ENCODE measurements around the gene BANP. TPM values are rescaled to one million over a fixed set of nuclear protein-coding genes. Genes with fewer than 3 reads are reported as not detected.

The BANP gene
- total and polyA plus RNA-seq, 2 donors from 2014 or later = 12.4 to 26.3 TPM

DNA sequence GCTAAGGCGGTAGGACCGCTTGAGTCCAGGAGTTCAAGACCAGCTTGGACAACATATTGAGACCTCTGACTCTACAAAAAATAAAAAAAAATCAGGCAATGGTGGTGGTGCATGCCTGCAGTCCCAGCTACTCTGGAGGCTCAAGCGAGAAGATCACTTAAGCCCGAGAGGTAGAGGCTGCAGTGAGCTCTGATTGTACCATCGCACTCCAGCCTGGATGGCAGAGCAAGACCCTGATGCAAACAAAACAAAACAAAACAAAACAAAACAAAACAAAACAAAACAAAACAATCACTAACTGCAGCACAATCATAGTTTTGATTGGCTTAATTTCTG, 2.5 kb upstream of the BANP start:
- no peaks in the 10 kb centered on the region for H3K36me3 ChIP-seq (ENCODE audit: control insufficient read depth in 2 of 3, insufficient read depth in 3 of 3, low read length in 3 of 3)
- H3K27me3 ChIP-seq (ENCODE audit: control insufficient read depth, insufficient read depth, low read length) = no peaks in the 10 kb centered on the region
- no peak for FAIRE-seq
- TF ChIP-seq, protein P1, sequence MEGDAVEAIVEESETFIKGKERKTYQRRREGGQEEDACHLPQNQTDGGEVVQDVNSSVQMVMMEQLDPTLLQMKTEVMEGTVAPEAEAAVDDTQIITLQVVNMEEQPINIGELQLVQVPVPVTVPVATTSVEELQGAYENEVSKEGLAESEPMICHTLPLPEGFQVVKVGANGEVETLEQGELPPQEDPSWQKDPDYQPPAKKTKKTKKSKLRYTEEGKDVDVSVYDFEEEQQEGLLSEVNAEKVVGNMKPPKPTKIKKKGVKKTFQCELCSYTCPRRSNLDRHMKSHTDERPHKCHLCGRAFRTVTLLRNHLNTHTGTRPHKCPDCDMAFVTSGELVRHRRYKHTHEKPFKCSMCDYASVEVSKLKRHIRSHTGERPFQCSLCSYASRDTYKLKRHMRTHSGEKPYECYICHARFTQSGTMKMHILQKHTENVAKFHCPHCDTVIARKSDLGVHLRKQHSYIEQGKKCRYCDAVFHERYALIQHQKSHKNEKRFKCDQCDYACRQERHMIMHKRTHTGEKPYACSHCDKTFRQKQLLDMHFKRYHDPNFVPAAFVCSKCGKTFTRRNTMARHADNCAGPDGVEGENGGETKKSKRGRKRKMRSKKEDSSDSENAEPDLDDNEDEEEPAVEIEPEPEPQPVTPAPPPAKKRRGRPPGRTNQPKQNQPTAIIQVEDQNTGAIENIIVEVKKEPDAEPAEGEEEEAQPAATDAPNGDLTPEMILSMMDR (IDR thresholded peaks at IDR 0.05; ENCODE audit: borderline replicate concordance, extremely low read depth, insufficient read depth) = no peak
- no peaks in the 10 kb centered on the region for H3K9me3 ChIP-seq (ENCODE audit: control insufficient read depth in 2 of 3, insufficient read depth in 1 of 3, low read length in 3 of 3)
- peaks cover 0 to 31% (median 21%) of the 10 kb centered on the region in 3 donors for H3K4me1 ChIP-seq (ENCODE audit: control insufficient read depth in 2 of 3, insufficient read depth in 2 of 3, low read depth in 1 of 3, low read length in 3 of 3)
- H3K9ac ChIP-seq (ENCODE audit: low read length in 3 of 3) = no peak overlapping the region
- no peak overlapping the region for H3K27ac ChIP-seq (ENCODE audit: low read depth in 2 of 2, low read length in 2 of 2)
- no peak overlapping the region for H3K4me3 ChIP-seq (ENCODE audit: low read length in 3 of 3)
- DNase-seq = peak in 1 of 5 donors; percentile 12
- intact Hi-C loops (cut with DNase I) = no loop called here

- Histone ChIP-seq H3K27me3 (ENCODE audit: control insufficient read depth, insufficient read depth, low read length) (no peaks in the 10 kb centered on the region), H3K9me3 (ENCODE audit: control insufficient read depth in 2 of 3, insufficient read depth in 1 of 3, low read length in 3 of 3) (no peaks in the 10 kb centered on the region), H3K9ac (ENCODE audit: low read length in 3 of 3) (no peak overlapping the region), H3K4me3 (ENCODE audit: low read length in 3 of 3) (no peak overlapping the region), H3K27ac (ENCODE audit: low read depth in 2 of 2, low read length in 2 of 2) (peak overlapping the region in 1 of 2 donors; percentile 23), H3K4me1 (ENCODE audit: control insufficient read depth in 2 of 3, insufficient read depth in 2 of 3, low read depth in 1 of 3, low read length in 3 of 3) (peaks cover 0 to 36% (median 25%) of the 10 kb centered on the region in 3 donors), H3K36me3 (ENCODE audit: control insufficient read depth in 2 of 3, insufficient read depth in 3 of 3, low read length in 3 of 3) (no peaks in the 10 kb centered on the region)
- FAIRE-seq (no peak), DNase-seq (peak in 2 of 5 donors; percentile 55 to 58)
- intact Hi-C loops (cut with DNase I) = no loop called here
- TF ChIP-seq, protein P1 (IDR thresholded peaks at IDR 0.05; ENCODE audit: borderline replicate concordance, extremely low read depth, insufficient read depth) = no peak
These were observed 2.0 kb upstream of the BANP start for GRCh38 chr16:87949071-87949744.

DNA sequence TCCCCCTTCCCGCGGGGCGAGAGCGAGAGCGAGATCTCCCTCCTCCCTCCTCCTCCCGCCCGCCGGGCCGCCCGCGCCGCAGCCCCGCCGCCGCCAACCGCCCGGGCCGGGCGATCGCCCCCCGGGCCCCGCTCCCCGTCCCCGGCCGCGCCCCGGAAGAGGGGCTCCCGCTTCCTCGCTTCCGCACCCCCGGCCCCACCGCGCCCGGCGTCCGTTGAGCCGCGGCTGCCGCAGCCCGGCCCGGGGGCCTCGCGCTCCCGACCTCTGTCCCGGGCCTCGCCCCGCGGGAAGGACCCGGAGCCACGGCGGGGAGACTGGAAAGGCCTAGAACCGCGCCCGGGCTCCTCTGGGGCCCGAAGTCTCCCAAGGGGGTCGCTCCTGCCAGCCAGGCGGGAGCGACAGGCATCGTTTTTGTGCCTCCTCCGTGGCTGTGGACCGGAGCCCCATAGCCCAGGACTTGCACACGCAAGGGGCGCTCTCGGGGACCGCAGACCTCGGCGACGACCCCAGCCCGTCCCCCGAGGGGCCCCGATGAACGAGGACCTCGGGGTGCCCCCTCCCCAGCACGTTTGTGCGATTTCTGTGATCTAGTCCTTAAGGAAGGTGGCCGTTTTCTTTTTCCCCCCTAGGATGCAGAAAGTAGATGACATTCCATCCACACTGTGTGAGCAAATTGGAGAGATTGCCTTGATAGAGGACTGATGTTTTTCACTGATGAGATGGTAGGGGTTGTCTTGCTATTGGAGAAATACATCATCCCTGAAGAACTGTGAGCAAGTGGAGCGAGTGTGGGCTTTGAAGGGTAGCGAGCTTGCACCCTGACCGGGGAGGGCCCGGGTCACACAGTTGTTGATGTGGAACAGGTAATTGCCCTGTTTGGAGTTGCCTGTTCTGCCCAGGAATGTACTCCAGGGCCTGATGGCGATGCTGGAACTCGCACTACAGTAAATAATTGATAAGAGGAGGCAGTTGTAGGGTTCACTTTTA, 611 bp downstream of the BANP start:
- Histone ChIP-seq H3K9ac (ENCODE audit: low read length in 3 of 3) (peak overlapping the region; percentile 88 to 95 (median 91)), H3K27me3 (ENCODE audit: control insufficient read depth, insufficient read depth, low read length) (no peaks in the 10 kb centered on the region), H3K27ac (ENCODE audit: low read depth in 2 of 2, low read length in 2 of 2) (peak overlapping the region; percentile 93 to 99), H3K4me1 (ENCODE audit: control insufficient read depth in 2 of 3, insufficient read depth in 2 of 3, low read depth in 1 of 3, low read length in 3 of 3) (peaks cover 0 to 45% (median 42%) of the 10 kb centered on the region in 3 donors), H3K36me3 (ENCODE audit: control insufficient read depth in 2 of 3, insufficient read depth in 3 of 3, low read length in 3 of 3) (no peaks in the 10 kb centered on the region), H3K4me3 (ENCODE audit: low read length in 3 of 3) (peak overlapping the region; percentile 77 to 91 (median 84)), H3K9me3 (ENCODE audit: control insufficient read depth in 2 of 3, insufficient read depth in 1 of 3, low read length in 3 of 3) (no peaks in the 10 kb centered on the region)
- peak; percentile 80 to 88 (median 87) for DNase-seq
- intact Hi-C loops (cut with DNase I) = no loop called here
- TF ChIP-seq, protein P1 (IDR thresholded peaks at IDR 0.05; ENCODE audit: borderline replicate concordance, extremely low read depth, insufficient read depth) = no peak
- FAIRE-seq = no peak

Measured in kidney (tissue), 14 donors.